ENCODE data around the gene FSCB. TPM values are rescaled to one million over a fixed set of nuclear protein-coding genes. Genes with fewer than 3 reads are reported as not detected.

The FSCB gene
- total and polyA plus RNA-seq, 7 donors, result not detected

- no peaks in the 10 kb centered on the region for H3K27me3 ChIP-seq
- no peak for DNase-seq
- H3K4me3 ChIP-seq, result no peak overlapping the region
- H3K27ac ChIP-seq, result no peak overlapping the region
- 70 to 72% methylated on average over 4 of the region's 4 CpGs for WGBS, 2 donors
- H3K9me3 ChIP-seq, result no peaks in the 10 kb centered on the region
- TF ChIP-seq POLR2A (IDR thresholded peaks at IDR 0.05), result no peak
- no peak for TF ChIP-seq POLR2AphosphoS5 (IDR thresholded peaks at IDR 0.05)
- TF ChIP-seq EP300 (IDR thresholded peaks at IDR 0.05), result no peak
- TF ChIP-seq CTCF (IDR thresholded peaks at IDR 0.05), result no peak
- no peaks in the 10 kb centered on the region for H3K36me3 ChIP-seq
- intact Hi-C loops (cut with DNase I), result no loop called here
- no peaks in the 10 kb centered on the region for H3K4me1 ChIP-seq
Measured at GRCh38 chr14:44463356-44464004, 43.6 kb downstream of the FSCB start.

GRCh38 chr14:44462381-44462780 lies 44.7 kb downstream of the FSCB start:
- intact Hi-C loops (cut with DNase I), result no loop called here
- H3K9me3 ChIP-seq, result no peaks in the 10 kb centered on the region

GRCh38 chr14:44461811-44462210 lies 45.3 kb downstream of the FSCB start:
- TF ChIP-seq POLR2A (IDR thresholded peaks at IDR 0.05), result no peak
- TF ChIP-seq CTCF (IDR thresholded peaks at IDR 0.05), result no peak
- TF ChIP-seq EP300 (IDR thresholded peaks at IDR 0.05), result no peak
- no peak for TF ChIP-seq POLR2AphosphoS5 (IDR thresholded peaks at IDR 0.05)
- Histone ChIP-seq H3K4me1 (no peaks in the 10 kb centered on the region), H3K36me3 (no peaks in the 10 kb centered on the region), H3K27me3 (no peaks in the 10 kb centered on the region), H3K27ac (no peak overlapping the region), H3K4me3 (no peak overlapping the region), H3K9me3 (peaks cover 0 to 6% (median under 1%) of the 10 kb centered on the region in 4 donors)
- DNase-seq, result no peak
- 49 to 69% methylated on average over 2 of the region's 2 CpGs for WGBS, 2 donors
- intact Hi-C loops (cut with DNase I), result no loop called here

More at GRCh38 chr14:44462381-44462780, 44.7 kb downstream of the FSCB start:
- no peaks in the 10 kb centered on the region for H3K36me3 ChIP-seq
- no peak for TF ChIP-seq EP300 (IDR thresholded peaks at IDR 0.05)
- TF ChIP-seq POLR2AphosphoS5 (IDR thresholded peaks at IDR 0.05), result no peak
- no peak for TF ChIP-seq CTCF (IDR thresholded peaks at IDR 0.05)
- TF ChIP-seq POLR2A (IDR thresholded peaks at IDR 0.05), result no peak
- H3K27ac ChIP-seq, result no peak overlapping the region
- 88 to 90% methylated on average over 1 of the region's 1 CpG for WGBS, 2 donors
- no peaks in the 10 kb centered on the region for H3K4me1 ChIP-seq
- no peak overlapping the region for H3K4me3 ChIP-seq
- DNase-seq, result no peak
- no peaks in the 10 kb centered on the region for H3K27me3 ChIP-seq

Data from sigmoid colon (tissue), 7 donors.